Endothelial cell of umbilical vein (primary cell): ENCODE data around the gene GCLC. TPM values are rescaled to one million over a fixed set of nuclear protein-coding genes. Genes with fewer than 3 reads are reported as not detected.

Experiments
- BruUV-seq: library from RNA; stranded (reverse); fragments of 400-500 nt; replicated peaks from 2 replicates; lab custom pipeline; 2021; lab: Mats Ljungman, UMichigan
- CTCF ChIA-PET: fragments of 300-600, 350-600 bp; sonication (Branson Sonifier 250); formaldehyde crosslinking; loops from one replicate; lab custom pipeline; 2021; ENCODE audit warnings: antibody characterized with exemption, inconsistent platforms; lab: Charles Lee
- POLR2A ChIA-PET: fragments of 300-600, 350-600 bp; sonication (Branson Sonifier 250); formaldehyde crosslinking; loops from one replicate; lab custom pipeline; 2021; ENCODE audit warnings: antibody characterized with exemption, inconsistent platforms; lab: Charles Lee
- DNase-seq: peaks from one replicate; pipeline ENCODE4 v3.0.0-alpha.2; 2011; ENCODE audit warnings: low read depth, low spot score
- FAIRE-seq: peaks from 2 replicates; lab custom pipeline; 2011; peaks lifted over from hg19 to GRCh38; lab: Jason Lieb, UNC
- H2AFZ ChIP-seq: 2 replicates; pipeline ENCODE4 v1.6.0; 2012; ENCODE audit warnings: low read depth, low read length, control low read depth, inconsistent platforms
- H3K27ac ChIP-seq: 2 replicates; pipeline ENCODE4 v1.5.1; 2011; ENCODE audit warnings: low read depth, mild to moderate bottlenecking, control low read depth, low read length, moderate library complexity; ENCODE audit not compliant: insufficient read depth
- H3K27me3 ChIP-seq, 2 experiments: 2 replicates each; pipeline versions ENCODE4 v1.6.0 to v1.6.1; 2011; ENCODE audit warnings: low read length in 2 of 2, mixed read lengths in 1 of 2; ENCODE audit not compliant: control insufficient read depth in 2 of 2, insufficient read depth in 2 of 2
- H3K36me3 ChIP-seq, 2 experiments: 2 replicates in 1 of 2; 3 replicates in 1 of 2; pipeline ENCODE4 v1.5.1; 2011; ENCODE audit warnings: low read length in 2 of 2, mild to moderate bottlenecking in 1 of 2, moderate library complexity in 1 of 2; ENCODE audit not compliant: control insufficient read depth in 2 of 2, insufficient read depth in 2 of 2; ENCODE audit errors: extremely low read depth in 1 of 2
- H3K4me1 ChIP-seq: 3 replicates; pipeline ENCODE4 v1.5.1; 2011; ENCODE audit warnings: mild to moderate bottlenecking, low read length; ENCODE audit not compliant: control insufficient read depth, insufficient read depth; ENCODE audit errors: extremely low read depth
- H3K4me2 ChIP-seq: 2 replicates; pipeline ENCODE4 v1.6.1; 2011; ENCODE audit warnings: low read length, control low read depth, mixed read lengths; ENCODE audit not compliant: insufficient read depth
- H3K4me3 ChIP-seq, 3 experiments: fragments of 200-600 bp in 1 of 3; sonication (generic), shearing (Covaris generic) in 1 of 3; replicated peaks in 1 of 3; 2 replicates each; pipeline ENCODE4 v1.5.1; 2011 to 2016; ENCODE audit warnings: control low read depth in 3 of 3, low read length in 3 of 3, mild to moderate bottlenecking in 2 of 3, inconsistent platforms in 1 of 3, low read depth in 1 of 3, moderate library complexity in 1 of 3; ENCODE audit not compliant: insufficient read depth in 1 of 3
- H3K79me2 ChIP-seq: 2 replicates; pipeline ENCODE4 v1.6.0; 2012; ENCODE audit warnings: low read length, inconsistent platforms; ENCODE audit not compliant: control insufficient read depth, insufficient read depth
- H3K9ac ChIP-seq: replicated peaks from 2 replicates; pipeline ENCODE3; 2011; ENCODE audit warnings: low read length, control low read depth; ENCODE audit not compliant: insufficient read depth; ENCODE audit errors: extremely low read depth
- H3K9me1 ChIP-seq: replicated peaks from 3 replicates; pipeline ENCODE4 v1.6.0; 2011; ENCODE audit warnings: mild to moderate bottlenecking, low read length; ENCODE audit not compliant: control insufficient read depth, insufficient read depth; ENCODE audit errors: extremely low read depth
- H3K9me3 ChIP-seq: replicated peaks from 2 replicates; pipeline ENCODE4 v1.5.1; 2012; ENCODE audit warnings: low read length, inconsistent platforms; ENCODE audit not compliant: control insufficient read depth, insufficient read depth
- H4K20me1 ChIP-seq: replicated peaks from 2 replicates; pipeline ENCODE3; 2011; ENCODE audit warnings: mild to moderate bottlenecking, low read length; ENCODE audit not compliant: control insufficient read depth, insufficient read depth; ENCODE audit errors: extremely low read depth
- CTCF ChIP-seq, 2 donors: IDR thresholded peaks; 1 replicate in 1 of 2; 2 replicates in 1 of 2; pipeline ENCODE4 v1.5.1; 2011; ENCODE audit warnings: low read length in 2 of 2, mild to moderate bottlenecking in 2 of 2, moderate library complexity in 2 of 2, control low read depth in 1 of 2, inconsistent platforms in 1 of 2, low read depth in 1 of 2; ENCODE audit not compliant: insufficient read depth in 1 of 2; ENCODE audit errors: extremely low read depth in 1 of 2
- EZH2 ChIP-seq: IDR thresholded peaks from 2 replicates; pipeline ENCODE4 v1.6.1; 2012; ENCODE audit warnings: borderline replicate concordance, low read depth, mild to moderate bottlenecking, moderate library complexity, low read length, inconsistent platforms; ENCODE audit not compliant: severe bottlenecking
- FOS ChIP-seq: IDR thresholded peaks from 2 replicates; pipeline ENCODE4 v1.6.1; 2011; ENCODE audit warnings: mild to moderate bottlenecking, low read length, moderate library complexity, borderline replicate concordance; ENCODE audit not compliant: insufficient read depth
- GATA2 ChIP-seq: IDR thresholded peaks from 2 replicates; pipeline ENCODE4 v1.7.0; 2011; ENCODE audit warnings: low read depth, mild to moderate bottlenecking, moderate library complexity, mixed read lengths, low read length; ENCODE audit not compliant: insufficient read length, insufficient read depth
- JUN ChIP-seq: IDR thresholded peaks from 2 replicates; pipeline ENCODE4 v1.6.1; 2011; ENCODE audit warnings: borderline replicate concordance, low read depth; ENCODE audit not compliant: insufficient read length, insufficient read depth
- MAX ChIP-seq: IDR thresholded peaks from 2 replicates; pipeline ENCODE4 v1.6.1; 2011; ENCODE audit not compliant: insufficient read depth, insufficient read length
- MYC ChIP-seq: IDR thresholded peaks from one replicate; pipeline ENCODE4 v1.6.1; 2011; ENCODE audit warnings: mild to moderate bottlenecking, low read depth, low read length
- POLR2A ChIP-seq: IDR thresholded peaks from 2 replicates; pipeline ENCODE4 v1.6.1; 2012; ENCODE audit warnings: low read depth, mild to moderate bottlenecking, control low read depth, low read length
- POLR2AphosphoS5 ChIP-seq: IDR thresholded peaks from 2 replicates; pipeline ENCODE4 v1.6.1; 2012; ENCODE audit warnings: low read depth, mild to moderate bottlenecking, control low read depth, low read length, moderate library complexity; ENCODE audit not compliant: insufficient read depth
- dilution Hi-C: fragments of 300-500 bp; cut with MboI; formaldehyde crosslinking; loops from one replicate; pipeline ENCODE4 v1.15.0; 2019; ENCODE audit warnings: low sequenced_read_pairs; ENCODE audit not compliant: extremely low pct_ligation_motif_present
- intact Hi-C: fragments of 100-400 bp; cut with micrococcal nuclease; formaldehyde crosslinking; loops from one replicate; pipeline ENCODE4 v1.10.0; 2022
- polyA plus RNA-seq, 4 experiments: library from polyadenylated mRNA; depleted of rRNA in 3 of 4; stranded (reverse) in 3 of 4; unstranded in 1 of 4; fragments of >200 nt; gene quantifications; 2 replicates each; pipeline versions ENCODE4 v1.2.1 to v1.2.3, GENCODE V29; 2011 to 2012; ENCODE audit warnings: missing spikeins in 1 of 4
- total RNA-seq: library from RNA; stranded (reverse); gene quantifications from 2 replicates; pipeline ENCODE4 v1.2.3, GENCODE V29; 2021

The GCLC gene
- total and polyA plus RNA-seq, 2 donors (not counting 3 experiments of a cell fraction or from before 2014, with no cell fraction given), result 7.3 to 22.8 TPM

GRCh38 chr6:53532942-53533341, 12.0 kb downstream of the GCLC start:
- FAIRE-seq (no peak), DNase-seq (no peak)
- dilution Hi-C loops, result no loop called here
- no peak overlapping the region for H3K4me2 ChIP-seq
- H3K9me3 ChIP-seq, result no peaks in the 10 kb centered on the region
- H2AFZ ChIP-seq, result no peak overlapping the region
- no peak overlapping the region for H3K4me3 ChIP-seq
- H3K9me1 ChIP-seq, result no peaks in the 10 kb centered on the region
- no peaks in the 10 kb centered on the region for H3K36me3 ChIP-seq
- ChIA-PET CTCF (interaction anchor here (0.9 to 1.7 kb wide), 2 partner anchors 20 to 40 kb away, joined by 3 to 5 read pairs; no protein-coding TSS in a partner anchor), POLR2A (no interaction called here)
- no peak overlapping the region for H3K27ac ChIP-seq
- BruUV-seq, result no TSS peak
- no peaks in the 10 kb centered on the region for H4K20me1 ChIP-seq
- TF ChIP-seq MAX, result no peak
- TF ChIP-seq POLR2A, result no peak
- H3K79me2 ChIP-seq, result peaks cover 2% of the 10 kb centered on the region
- no peaks in the 10 kb centered on the region for H3K4me1 ChIP-seq
- intact Hi-C loops, result no loop called here
- H3K27me3 ChIP-seq, result no peaks in the 10 kb centered on the region
- H3K9ac ChIP-seq, result no peak overlapping the region

- H2AFZ ChIP-seq, result no peak overlapping the region
- H3K4me1 ChIP-seq, result no peaks in the 10 kb centered on the region
- no TSS peak for BruUV-seq
- ChIA-PET CTCF (interaction anchor here (0.9 to 2.5 kb wide), 4 partner anchors 12 to 39 kb away, joined by 3 to 8 read pairs (median 4); partner anchors contain the start of gene GCLC), POLR2A (no interaction called here)
- intact Hi-C loops (no loop called here), dilution Hi-C loops (no loop called here)
- DNase-seq (no peak), FAIRE-seq (no peak)
- no peaks in the 10 kb centered on the region for H3K9me1 ChIP-seq
- no peak overlapping the region for H3K4me3 ChIP-seq
- peaks cover 5% of the 10 kb centered on the region for H3K79me2 ChIP-seq
- no peaks in the 10 kb centered on the region for H3K27me3 ChIP-seq
- no peaks in the 10 kb centered on the region for H4K20me1 ChIP-seq
- H3K36me3 ChIP-seq, result no peaks in the 10 kb centered on the region
- no peak overlapping the region for H3K9ac ChIP-seq
- no peaks in the 10 kb centered on the region for H3K9me3 ChIP-seq
- TF ChIP-seq FOS, result no peak
- no peak for TF ChIP-seq MYC
- no peak for TF ChIP-seq JUN
- TF ChIP-seq GATA2, result no peak
- TF ChIP-seq POLR2A, result no peak
- no peak for TF ChIP-seq EZH2
- no peak for TF ChIP-seq MAX
- TF ChIP-seq CTCF (IDR thresholded peaks at IDR 0.05; ENCODE audit: extremely low read depth in 1 of 2, insufficient read depth in 1 of 2, low read depth in 1 of 2, low read length in 2 of 2), result no peak
- no peak for TF ChIP-seq POLR2AphosphoS5
- no peak overlapping the region for H3K27ac ChIP-seq
- H3K4me2 ChIP-seq, result no peak overlapping the region
Measured at GRCh38 chr6:53532061-53532797, 12.7 kb downstream of the GCLC start.
